Cardiac muscle cell (in vitro differentiated cells and primary cell): ENCODE results near the gene CUX1. TPM values are rescaled to one million over a fixed set of nuclear protein-coding genes. Genes with fewer than 3 reads are reported as not detected.

Experiments
- DNase-seq, 2 donors: peaks; one replicate each; pipeline versions ENCODE4 v3.0.0 to v3.0.0-alpha.2; 2010 to 2017; ENCODE audit warnings: low read depth in 1 of 2, low spot score in 1 of 2
- H3K27ac ChIP-seq: fragments of 200-600 bp; sonication (generic); 2 replicates; pipeline ENCODE4 v1.5.1; 2016
- H3K27me3 ChIP-seq: fragments of 200-600 bp; sonication (generic); 2 replicates; pipeline ENCODE4 v1.6.0; 2016; ENCODE audit warnings: control low read depth
- H3K36me3 ChIP-seq: fragments of 200-600 bp; sonication (generic); 2 replicates; pipeline ENCODE4 v1.5.1; 2016; ENCODE audit warnings: control low read depth
- H3K4me1 ChIP-seq: fragments of 200-600 bp; sonication (generic); 2 replicates; pipeline ENCODE4 v1.8.1; 2017; ENCODE audit warnings: low read depth, mild to moderate bottlenecking, mixed run types
- H3K4me3 ChIP-seq: fragments of 200-600 bp; sonication (generic); 2 replicates; pipeline ENCODE4 v1.5.1; 2016; ENCODE audit warnings: mild to moderate bottlenecking
- H3K9me3 ChIP-seq: fragments of 200-600 bp; sonication (generic); 2 replicates; pipeline ENCODE4 v1.5.1; 2017; ENCODE audit warnings: low read depth, mild to moderate bottlenecking, control low read depth
- CTCF ChIP-seq: IDR thresholded peaks from 2 replicates; pipeline ENCODE4 v1.5.1; 2012; ENCODE audit warnings: low read depth, mild to moderate bottlenecking, low read length
- polyA plus RNA-seq: library from polyadenylated mRNA; unstranded; fragments of >200 nt; fragmentation: Nextera tagmentation; extraction: Ambion mirVana; gene quantifications from 2 replicates; pipeline ENCODE4 v1.2.1, GENCODE V29; 2016
- total RNA-seq: library from RNA; depleted of rRNA; stranded (reverse); fragments of >200 nt; gene quantifications from 2 replicates; pipeline ENCODE4 v1.2.3, GENCODE V29; 2016

CUX1 gene
- total and polyA plus RNA-seq, 2 experiments from 2014 or later: 67.7 to 85.3 TPM

DNA sequence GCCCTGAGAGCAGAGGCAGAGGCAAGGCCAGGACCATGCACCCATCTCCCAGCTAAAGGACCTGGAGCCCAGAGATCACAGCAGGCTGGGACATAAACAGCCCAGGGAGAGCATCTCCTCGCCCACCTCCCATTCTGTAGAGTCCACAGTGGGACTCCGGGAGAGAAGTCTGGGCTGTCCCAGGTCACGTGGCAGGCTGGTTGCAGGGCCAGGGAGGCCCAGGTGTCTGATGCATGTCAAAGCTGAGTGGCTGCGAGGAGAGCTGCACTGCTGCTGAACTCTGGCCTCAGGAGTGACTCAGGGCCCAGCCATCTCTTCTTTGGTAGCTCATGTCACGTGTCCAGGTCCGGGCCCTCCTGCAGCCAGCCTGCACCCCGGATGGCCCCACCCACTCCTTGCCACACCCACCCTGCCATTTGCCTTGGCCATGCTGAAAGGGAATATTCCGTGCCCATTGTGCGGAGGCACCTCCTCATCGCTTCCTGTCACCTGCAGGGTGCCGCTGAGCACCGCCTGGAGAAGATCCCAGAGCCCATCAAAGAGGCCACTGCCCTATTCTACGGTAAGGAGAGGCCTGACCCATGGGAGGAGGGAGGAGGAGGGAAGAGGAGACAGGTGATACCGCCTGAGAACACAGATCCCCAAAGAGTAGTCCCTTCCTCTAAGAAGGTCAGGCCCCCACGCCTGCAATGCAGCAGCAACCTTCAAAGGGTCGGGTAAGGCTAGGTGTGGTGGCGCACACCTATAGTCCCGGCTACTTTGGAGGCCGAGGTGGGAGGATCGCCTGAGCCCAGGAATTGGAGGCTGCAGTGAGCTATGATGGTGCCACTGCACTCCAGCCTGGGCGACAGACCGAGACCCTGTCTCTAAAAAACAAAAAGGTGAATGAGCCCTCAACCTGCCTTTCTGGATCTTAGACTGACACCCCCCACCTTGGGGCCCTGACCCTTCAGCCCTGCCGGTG, 456.6 kb downstream of the CUX1 start:
- TF ChIP-seq CTCF: no peak
- no peaks in the 10 kb centered on the region for H3K27me3 ChIP-seq
- peak; percentile 36 to 51 for DNase-seq
- H3K9me3 ChIP-seq: no peaks in the 10 kb centered on the region
- H3K27ac ChIP-seq: no peak overlapping the region
- no peaks in the 10 kb centered on the region for H3K4me1 ChIP-seq
- H3K4me3 ChIP-seq: no peak overlapping the region
- no peaks in the 10 kb centered on the region for H3K36me3 ChIP-seq

GRCh38 chr7:102275123-102275703, 457.8 kb downstream of the CUX1 start:
- Histone ChIP-seq H3K4me1 (no peaks in the 10 kb centered on the region), H3K36me3 (no peaks in the 10 kb centered on the region), H3K27ac (no peak overlapping the region), H3K27me3 (no peaks in the 10 kb centered on the region), H3K4me3 (no peak overlapping the region), H3K9me3 (no peaks in the 10 kb centered on the region)
- DNase-seq: no peak
- TF ChIP-seq CTCF: no peak

DNA sequence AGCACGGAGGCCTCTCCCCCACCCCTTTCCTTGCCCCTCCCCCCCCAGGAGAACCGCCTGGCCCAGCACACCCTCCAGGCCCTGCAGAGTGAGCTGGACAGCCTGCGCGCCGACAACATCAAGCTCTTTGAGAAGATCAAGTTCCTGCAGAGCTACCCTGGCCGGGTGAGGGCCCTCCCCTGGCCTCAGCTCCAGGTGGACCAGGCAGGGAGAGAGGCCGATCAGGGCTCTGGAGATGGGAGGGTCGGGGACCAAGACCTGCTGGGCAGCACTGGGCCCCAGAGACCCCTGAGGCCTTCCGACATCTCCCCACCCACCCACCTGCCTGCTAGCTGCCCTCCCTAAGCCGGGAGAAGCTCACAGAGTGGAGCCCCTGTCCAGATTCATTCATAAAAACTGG, 460.5 kb downstream of the CUX1 start:
- DNase-seq: no peak
- Histone ChIP-seq H3K4me3 (no peak overlapping the region), H3K9me3 (no peaks in the 10 kb centered on the region), H3K36me3 (no peaks in the 10 kb centered on the region), H3K27me3 (no peaks in the 10 kb centered on the region), H3K4me1 (no peaks in the 10 kb centered on the region), H3K27ac (no peak overlapping the region)
- TF ChIP-seq CTCF: no peak

DNA sequence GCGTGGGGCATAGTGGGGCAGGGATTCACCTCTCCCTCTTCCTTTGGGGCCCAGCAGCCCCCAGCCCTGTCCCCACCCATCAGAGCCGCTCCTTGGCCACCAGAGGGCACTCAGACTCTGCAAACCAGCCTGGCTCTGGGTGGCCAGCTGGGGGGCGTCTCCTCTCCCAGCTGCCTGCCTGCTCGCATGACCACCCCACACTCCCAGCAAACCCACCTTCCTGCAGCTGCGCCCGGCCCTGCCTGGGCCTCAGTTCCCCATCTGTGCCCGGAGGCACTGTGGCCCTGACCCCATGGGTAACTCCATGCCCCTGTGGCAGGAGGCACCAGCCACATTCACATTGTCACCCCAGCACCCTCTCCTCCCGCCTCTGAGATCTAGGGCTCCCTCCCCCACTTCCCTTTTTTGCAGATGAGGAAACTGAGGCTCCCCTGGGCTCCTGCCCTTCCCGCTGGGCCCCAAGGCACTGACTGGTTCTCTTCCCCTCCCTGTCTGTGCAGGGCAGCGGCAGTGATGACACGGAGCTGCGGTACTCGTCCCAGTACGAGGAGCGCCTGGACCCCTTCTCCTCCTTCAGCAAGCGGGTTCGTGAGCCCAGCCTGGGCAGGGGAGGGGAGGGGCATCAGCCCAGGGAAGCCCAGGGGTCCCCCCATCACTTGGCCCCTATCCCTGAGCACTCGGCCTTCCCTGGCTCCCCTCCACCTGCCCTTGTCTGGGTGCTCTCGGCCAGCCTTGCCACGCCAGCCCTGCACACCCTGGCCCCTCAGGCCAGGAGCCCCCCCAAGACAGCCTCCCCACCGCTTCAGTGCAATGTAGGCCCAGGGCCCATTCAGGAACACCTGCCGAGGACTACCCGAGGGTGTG, 462.3 kb downstream of the CUX1 start:
- Histone ChIP-seq H3K4me3 (no peak overlapping the region), H3K36me3 (no peaks in the 10 kb centered on the region), H3K27ac (no peak overlapping the region), H3K4me1 (no peaks in the 10 kb centered on the region), H3K27me3 (no peaks in the 10 kb centered on the region), H3K9me3 (no peaks in the 10 kb centered on the region)
- peak; percentile 83 for TF ChIP-seq CTCF
- peak; percentile 70 to 78 for DNase-seq

DNA sequence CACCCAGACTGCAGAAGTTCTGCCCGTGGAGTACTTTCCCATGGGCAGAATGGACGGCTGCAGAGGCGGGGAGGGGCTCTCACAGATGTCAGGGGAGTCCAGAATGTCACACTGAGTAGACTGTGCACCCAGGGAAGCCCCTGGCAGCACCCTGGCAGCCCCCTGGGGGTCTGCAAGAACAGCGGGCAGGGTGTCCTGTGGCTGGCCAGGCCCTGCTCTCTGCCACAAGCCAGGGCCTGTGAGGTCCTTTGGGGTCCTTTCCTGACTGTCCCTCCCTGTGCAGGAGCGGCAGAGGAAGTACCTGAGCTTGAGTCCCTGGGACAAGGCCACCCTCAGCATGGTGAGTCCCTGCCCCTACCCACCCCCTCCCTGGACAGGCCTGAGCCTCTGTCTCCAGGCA, 463.1 kb downstream of the CUX1 start:
- H3K27me3 ChIP-seq: no peaks in the 10 kb centered on the region
- no peak for TF ChIP-seq CTCF

More for the DNA sequence above, 463.1 kb downstream of the CUX1 start:
- Histone ChIP-seq H3K36me3 (no peaks in the 10 kb centered on the region), H3K9me3 (no peaks in the 10 kb centered on the region), H3K27ac (no peak overlapping the region), H3K4me1 (no peaks in the 10 kb centered on the region), H3K4me3 (no peak overlapping the region)
- no peak for DNase-seq
